Body of pancreas (tissue), 4 donors: ENCODE data around the gene RAB22A.

Experiments
- CTCF ChIP-seq, 7 experiments: fragments of 450-650 bp in 4 of 7; fragments of 200-600 bp in 3 of 7; sonication (generic) in 3 of 7; IDR thresholded peaks; one replicate each; pipeline ENCODE4 v1.5.1; 2016 to 2019; ENCODE audit warnings: antibody characterized with exemption in 7 of 7
- POLR2A ChIP-seq, 3 donors: fragments of 450-650 bp; IDR thresholded peaks; one replicate each; pipeline ENCODE4 v1.6.1; 2016; ENCODE audit warnings: antibody characterized with exemption in 3 of 3, mild to moderate bottlenecking in 2 of 3

GRCh38 chr20:58306421-58307261, 2.9 kb upstream of the RAB22A start:
- TF ChIP-seq POLR2A (IDR thresholded peaks at IDR 0.05) (no peak), CTCF (IDR thresholded peaks at IDR 0.05) (no peak)
